ENCODE measurements around the gene IL21R.
"Not testable (repeated sequence)": the region's sequence is repeated elsewhere in the genome, so short reads cannot be mapped to it uniquely, and the experiment has no call there.

DNA sequence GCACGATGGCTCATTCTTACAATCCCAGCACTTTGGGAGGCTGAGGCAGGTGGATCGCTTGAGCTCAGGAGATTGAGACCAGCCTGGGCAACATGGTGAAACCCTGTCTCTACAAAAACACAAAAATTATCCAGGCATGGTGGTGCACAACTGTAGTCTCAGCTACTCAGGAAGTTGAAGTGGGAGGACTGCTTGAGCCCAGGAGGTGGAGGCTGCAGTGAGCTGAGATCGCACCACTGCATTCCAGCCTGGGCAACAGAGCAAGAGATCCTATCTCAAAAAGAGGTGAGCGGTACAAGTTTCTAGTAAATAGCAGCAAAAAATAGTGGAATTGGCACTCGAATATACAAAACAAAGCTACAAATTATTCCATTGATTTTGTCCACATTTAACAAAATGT, 31.2 kb downstream of the IL21R start:
- TF ChIP-seq, protein P1, sequence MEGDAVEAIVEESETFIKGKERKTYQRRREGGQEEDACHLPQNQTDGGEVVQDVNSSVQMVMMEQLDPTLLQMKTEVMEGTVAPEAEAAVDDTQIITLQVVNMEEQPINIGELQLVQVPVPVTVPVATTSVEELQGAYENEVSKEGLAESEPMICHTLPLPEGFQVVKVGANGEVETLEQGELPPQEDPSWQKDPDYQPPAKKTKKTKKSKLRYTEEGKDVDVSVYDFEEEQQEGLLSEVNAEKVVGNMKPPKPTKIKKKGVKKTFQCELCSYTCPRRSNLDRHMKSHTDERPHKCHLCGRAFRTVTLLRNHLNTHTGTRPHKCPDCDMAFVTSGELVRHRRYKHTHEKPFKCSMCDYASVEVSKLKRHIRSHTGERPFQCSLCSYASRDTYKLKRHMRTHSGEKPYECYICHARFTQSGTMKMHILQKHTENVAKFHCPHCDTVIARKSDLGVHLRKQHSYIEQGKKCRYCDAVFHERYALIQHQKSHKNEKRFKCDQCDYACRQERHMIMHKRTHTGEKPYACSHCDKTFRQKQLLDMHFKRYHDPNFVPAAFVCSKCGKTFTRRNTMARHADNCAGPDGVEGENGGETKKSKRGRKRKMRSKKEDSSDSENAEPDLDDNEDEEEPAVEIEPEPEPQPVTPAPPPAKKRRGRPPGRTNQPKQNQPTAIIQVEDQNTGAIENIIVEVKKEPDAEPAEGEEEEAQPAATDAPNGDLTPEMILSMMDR (IDR thresholded peaks at IDR 0.05; ENCODE audit: extremely low read depth in 1 of 2, insufficient read depth in 1 of 2, low read depth in 1 of 2, low read length in 2 of 2): not testable (repeated sequence)
- not testable (repeated sequence) for TF ChIP-seq POLR2A (IDR thresholded peaks at IDR 0.05; ENCODE audit: low read depth, low read length); EZH2 (IDR thresholded peaks at IDR 0.05; ENCODE audit: borderline replicate concordance, low read depth, low read length, severe bottlenecking); JUN (IDR thresholded peaks at IDR 0.05; ENCODE audit: borderline replicate concordance, insufficient read depth, insufficient read length, low read depth)
